Suprapubic skin (tissue), 4 donors: ENCODE measurements around the gene CYTH1. TPM values are rescaled to one million over a fixed set of nuclear protein-coding genes. Genes with fewer than 3 reads are reported as not detected.

Experiments used
- DNase-seq, 2 donors: peaks; one replicate each; pipeline ENCODE4 v3.0.0-alpha.2; 2019; ENCODE audit warnings: low spot score in 2 of 2
- H3K27ac ChIP-seq: fragments of 200-600 bp; sonication (generic); one replicate; pipeline ENCODE4 v1.5.1; 2019
- H3K27me3 ChIP-seq: fragments of 200-600 bp; sonication (generic); one replicate; pipeline ENCODE4 v1.5.1; 2019
- H3K36me3 ChIP-seq: fragments of 200-600 bp; sonication (generic); one replicate; pipeline ENCODE4 v1.5.1; 2019
- H3K4me1 ChIP-seq: fragments of 200-600 bp; sonication (generic); one replicate; pipeline ENCODE4 v1.5.1; 2019
- H3K4me3 ChIP-seq: fragments of 200-600 bp; sonication (generic); one replicate; pipeline ENCODE4 v1.5.1; 2019; ENCODE audit warnings: mild to moderate bottlenecking
- H3K9me3 ChIP-seq: fragments of 200-600 bp; sonication (generic); one replicate; pipeline ENCODE4 v1.5.1; 2019
- EP300 ChIP-seq: sonication (generic); formaldehyde crosslinking; IDR thresholded peaks from one replicate; pipeline ENCODE4 v1.6.1; 2017; ENCODE audit warnings: antibody characterized with exemption
- POLR2A ChIP-seq, 2 donors: fragments of 450-650 bp; IDR thresholded peaks; one replicate each; pipeline ENCODE4 v1.6.1; 2017; ENCODE audit warnings: antibody characterized with exemption in 2 of 2, mild to moderate bottlenecking in 2 of 2, moderate library complexity in 2 of 2
- POLR2AphosphoS5 ChIP-seq, 3 donors: sonication (generic); formaldehyde crosslinking; IDR thresholded peaks; one replicate each; pipeline ENCODE4 v1.6.1; 2017; ENCODE audit warnings: antibody characterized with exemption in 3 of 3
- WGBS: methylation state at CpG from one replicate; pipeline ENCODE4 v1.1.5; 2018; 5-methylcytosine and 5-hydroxymethylcytosine counted together
- total RNA-seq, 4 donors: library from RNA; depleted of rRNA; stranded (reverse); fragments of >200 nt; gene quantifications; one replicate each; pipeline ENCODE4 v1.1.0, GENCODE V29; 2016
- TF ChIP-seq, protein P1 (sequence below), 2 donors: fragments of 200-600 bp in 1 of 2; fragments of 450-650 bp in 1 of 2; sonication (generic) in 1 of 2; IDR thresholded peaks; one replicate each; pipeline ENCODE4 v1.5.1; 2016 to 2019; ENCODE audit warnings: antibody characterized with exemption in 2 of 2, mild to moderate bottlenecking in 1 of 2, moderate library complexity in 1 of 2

CYTH1 gene
- total RNA-seq, 4 donors from 2014 or later, result 57.6 to 88.6 (median 74.9) TPM

DNA sequence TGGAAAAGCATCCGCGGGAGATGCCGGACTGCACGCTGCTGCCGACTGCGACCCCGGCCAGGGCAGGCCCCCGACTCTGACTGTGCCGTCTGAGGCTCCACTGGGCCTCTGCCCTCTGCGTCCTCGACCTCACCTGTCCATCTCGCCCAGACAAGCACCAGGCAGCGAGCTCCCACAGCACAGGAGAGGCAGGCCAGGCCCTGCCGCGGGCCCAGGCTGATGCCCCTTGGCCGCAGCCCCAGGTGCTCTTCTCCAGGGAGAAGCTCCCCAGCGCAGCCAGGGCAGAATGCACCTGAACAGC lies 106.8 kb downstream of the CYTH1 start:
- 94% methylated on average over 11 of the region's 17 CpGs for WGBS
- H3K27me3 ChIP-seq, result no peaks in the 10 kb centered on the region
- no peak for TF ChIP-seq EP300
- no peak for TF ChIP-seq POLR2A (IDR thresholded peaks at IDR 0.05)
- TF ChIP-seq POLR2AphosphoS5 (IDR thresholded peaks at IDR 0.05), result no peak
- TF ChIP-seq, protein P1, sequence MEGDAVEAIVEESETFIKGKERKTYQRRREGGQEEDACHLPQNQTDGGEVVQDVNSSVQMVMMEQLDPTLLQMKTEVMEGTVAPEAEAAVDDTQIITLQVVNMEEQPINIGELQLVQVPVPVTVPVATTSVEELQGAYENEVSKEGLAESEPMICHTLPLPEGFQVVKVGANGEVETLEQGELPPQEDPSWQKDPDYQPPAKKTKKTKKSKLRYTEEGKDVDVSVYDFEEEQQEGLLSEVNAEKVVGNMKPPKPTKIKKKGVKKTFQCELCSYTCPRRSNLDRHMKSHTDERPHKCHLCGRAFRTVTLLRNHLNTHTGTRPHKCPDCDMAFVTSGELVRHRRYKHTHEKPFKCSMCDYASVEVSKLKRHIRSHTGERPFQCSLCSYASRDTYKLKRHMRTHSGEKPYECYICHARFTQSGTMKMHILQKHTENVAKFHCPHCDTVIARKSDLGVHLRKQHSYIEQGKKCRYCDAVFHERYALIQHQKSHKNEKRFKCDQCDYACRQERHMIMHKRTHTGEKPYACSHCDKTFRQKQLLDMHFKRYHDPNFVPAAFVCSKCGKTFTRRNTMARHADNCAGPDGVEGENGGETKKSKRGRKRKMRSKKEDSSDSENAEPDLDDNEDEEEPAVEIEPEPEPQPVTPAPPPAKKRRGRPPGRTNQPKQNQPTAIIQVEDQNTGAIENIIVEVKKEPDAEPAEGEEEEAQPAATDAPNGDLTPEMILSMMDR (IDR thresholded peaks at IDR 0.05), result no peak
- H3K9me3 ChIP-seq, result no peaks in the 10 kb centered on the region
- no peak overlapping the region for H3K4me3 ChIP-seq
- no peak overlapping the region for H3K27ac ChIP-seq
- H3K36me3 ChIP-seq, result peaks cover 59% of the 10 kb centered on the region
- no peak for DNase-seq
- peaks cover 30% of the 10 kb centered on the region for H3K4me1 ChIP-seq

DNA sequence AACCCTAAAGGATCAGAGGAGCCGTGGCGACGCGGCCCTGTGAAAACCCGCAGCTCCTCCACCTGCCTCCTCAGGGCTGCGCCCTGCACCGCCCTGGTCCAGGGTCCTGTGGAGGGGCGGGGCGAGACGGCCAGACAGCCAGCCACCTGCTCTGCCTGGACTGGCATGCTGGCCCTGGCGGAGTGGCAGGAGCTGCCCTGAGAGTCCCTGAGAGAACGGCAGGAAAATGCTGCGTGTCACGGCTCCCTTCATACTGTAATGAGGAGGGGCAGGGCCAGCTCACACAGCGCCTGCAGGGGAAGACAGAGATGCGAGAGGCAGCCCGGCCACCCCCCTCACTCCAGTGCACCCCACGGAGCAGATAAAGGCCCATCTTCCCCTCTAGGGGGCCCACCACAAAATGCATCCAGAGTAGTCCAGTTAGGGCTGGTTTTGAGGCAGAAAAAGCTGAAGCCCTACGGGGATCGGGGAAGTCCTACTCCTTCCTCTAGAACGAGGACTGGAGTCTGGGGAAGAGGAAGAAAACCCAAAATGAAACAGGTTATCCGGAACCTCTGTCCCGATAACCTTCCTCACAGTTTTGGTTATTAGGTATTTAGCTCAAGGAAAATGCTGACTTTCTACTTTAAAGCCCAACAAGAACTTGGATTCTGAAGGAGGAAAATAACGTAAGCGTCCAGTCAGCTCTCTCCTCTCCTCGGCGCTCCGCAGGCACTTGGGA lies 107.3 kb downstream of the CYTH1 start:
- Histone ChIP-seq H3K4me1 (peaks cover 33% of the 10 kb centered on the region), H3K4me3 (no peak overlapping the region), H3K27ac (no peak overlapping the region), H3K9me3 (no peaks in the 10 kb centered on the region), H3K27me3 (no peaks in the 10 kb centered on the region), H3K36me3 (peaks cover 54% of the 10 kb centered on the region)
- no peak for DNase-seq
- WGBS, result 87% methylated on average over 10 of the region's 28 CpGs
- no peak for TF ChIP-seq POLR2A (IDR thresholded peaks at IDR 0.05)
- TF ChIP-seq, protein P1 (IDR thresholded peaks at IDR 0.05), result no peak
- TF ChIP-seq POLR2AphosphoS5 (IDR thresholded peaks at IDR 0.05), result no peak
- no peak for TF ChIP-seq EP300

DNA sequence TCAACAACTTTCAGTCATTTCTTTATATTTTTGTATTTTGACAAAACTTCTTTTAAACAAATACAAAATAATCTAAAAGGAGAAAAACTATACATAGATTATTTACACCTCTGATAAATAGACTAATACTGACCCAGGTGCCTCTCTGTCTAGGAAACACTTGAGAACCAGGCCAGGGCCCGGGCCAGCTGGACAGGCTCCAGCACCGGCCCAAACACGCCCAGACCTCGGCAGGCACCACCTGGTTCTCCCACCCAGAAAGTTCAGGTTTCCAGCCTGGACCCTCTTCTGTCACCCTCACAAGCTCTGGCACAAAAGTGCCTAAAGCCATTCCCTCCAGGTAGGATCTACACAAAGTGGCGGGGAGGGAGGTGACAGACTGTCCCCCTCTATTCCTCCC lies 107.9 kb downstream of the CYTH1 start:
- no peak overlapping the region for H3K27ac ChIP-seq
- H3K4me1 ChIP-seq, result peaks cover 33% of the 10 kb centered on the region
- no peak for DNase-seq
- no peak overlapping the region for H3K4me3 ChIP-seq
- no peaks in the 10 kb centered on the region for H3K9me3 ChIP-seq
- 47% methylated on average over 5 of the region's 5 CpGs for WGBS
- peaks cover 48% of the 10 kb centered on the region for H3K36me3 ChIP-seq
- TF ChIP-seq, protein P1 (IDR thresholded peaks at IDR 0.05), result no peak
- TF ChIP-seq POLR2A (IDR thresholded peaks at IDR 0.05) (no peak), EP300 (no peak), POLR2AphosphoS5 (IDR thresholded peaks at IDR 0.05) (no peak)
- no peaks in the 10 kb centered on the region for H3K27me3 ChIP-seq

DNA sequence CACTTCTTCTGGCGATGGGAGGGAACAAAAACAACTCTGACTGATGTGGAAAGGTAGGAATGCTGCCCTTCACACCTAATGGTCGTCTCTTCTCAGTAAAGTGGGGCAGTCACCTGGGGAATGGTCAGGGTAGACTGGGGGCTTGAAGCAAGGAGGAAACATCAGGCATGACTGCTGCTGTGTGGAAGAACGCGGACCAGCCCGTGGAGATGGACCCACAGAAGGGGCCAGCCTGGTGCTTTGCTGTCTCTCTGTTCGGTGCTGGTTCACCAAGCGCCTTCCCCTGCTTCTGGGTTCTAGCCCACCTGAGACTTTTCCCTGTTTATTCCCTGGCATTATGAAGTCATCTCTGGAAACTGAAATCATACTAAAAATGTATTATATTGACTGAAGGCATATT lies 108.7 kb downstream of the CYTH1 start:
- Histone ChIP-seq H3K27me3 (no peaks in the 10 kb centered on the region), H3K9me3 (no peaks in the 10 kb centered on the region), H3K36me3 (peaks cover 40% of the 10 kb centered on the region), H3K4me1 (peaks cover 33% of the 10 kb centered on the region), H3K27ac (peak overlapping the region; percentile 60), H3K4me3 (no peak overlapping the region)
- no peak for TF ChIP-seq POLR2A (IDR thresholded peaks at IDR 0.05)
- TF ChIP-seq POLR2AphosphoS5 (IDR thresholded peaks at IDR 0.05), result no peak
- TF ChIP-seq EP300, result no peak
- TF ChIP-seq, protein P1 (IDR thresholded peaks at IDR 0.05), result no peak
- no peak for DNase-seq
- WGBS, result 88% methylated on average over 7 of the region's 7 CpGs

DNA sequence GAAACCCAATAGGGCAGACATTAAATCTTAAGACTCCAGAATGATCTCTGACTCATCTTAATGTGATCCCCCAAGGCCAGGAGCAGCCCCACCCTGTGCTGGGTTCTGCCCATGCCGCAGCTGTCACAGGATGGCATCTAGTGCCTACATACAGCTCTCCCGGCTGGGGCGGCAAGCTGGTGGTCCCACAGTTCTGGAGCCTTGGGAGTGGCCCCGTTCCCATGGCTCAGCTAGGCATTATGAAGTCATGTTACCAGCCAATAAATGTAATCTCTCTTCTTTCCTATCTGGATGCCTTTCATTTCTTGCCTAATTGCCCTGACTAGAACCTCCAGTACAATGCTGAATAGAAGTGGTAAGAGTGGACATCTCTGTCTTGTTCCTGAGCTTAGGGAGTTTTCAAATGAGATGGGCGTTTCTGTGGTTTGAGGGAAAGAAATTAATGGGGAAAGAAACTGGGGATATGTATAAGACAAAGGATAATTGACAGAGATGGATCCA lies 109.2 kb downstream of the CYTH1 start:
- no peaks in the 10 kb centered on the region for H3K27me3 ChIP-seq
- TF ChIP-seq POLR2AphosphoS5 (IDR thresholded peaks at IDR 0.05) (no peak), EP300 (no peak), POLR2A (IDR thresholded peaks at IDR 0.05) (no peak)
- TF ChIP-seq, protein P1 (IDR thresholded peaks at IDR 0.05), result no peak
- peaks cover 33% of the 10 kb centered on the region for H3K4me1 ChIP-seq
- H3K4me3 ChIP-seq, result no peak overlapping the region
- peaks cover 36% of the 10 kb centered on the region for H3K36me3 ChIP-seq
- no peaks in the 10 kb centered on the region for H3K9me3 ChIP-seq
- DNase-seq, result no peak
- H3K27ac ChIP-seq, result peak overlapping the region; percentile 60
- WGBS, result 63% methylated on average over 5 of the region's 5 CpGs
